HEK293T (cell line): ENCODE data around the gene LSMEM2.

Experiments used
- CTCF ChIA-PET: fragments of 350-600 bp; formaldehyde crosslinking; extraction: SDS; loops from one replicate; lab custom pipeline; 2021; ENCODE audit warnings: antibody characterized with exemption, inconsistent platforms; lab: Yijun Ruan, JAX
- POLR2A ChIA-PET: fragments of 350-600 bp; formaldehyde crosslinking; extraction: SDS; loops from one replicate; lab custom pipeline; 2020; ENCODE audit warnings: antibody characterized with exemption, inconsistent platforms; lab: Yijun Ruan, JAX
- DNase-seq: peaks from one replicate; pipeline ENCODE4 v3.0.0; 2012; ENCODE audit warnings: mixed read lengths; ENCODE audit errors: extremely low spot score
- ARNT ChIP-seq: fragments of 450-650 bp; IDR thresholded peaks from 2 replicates; pipeline ENCODE4 v1.6.1; 2017; ENCODE audit warnings: mild to moderate bottlenecking
- BHLHE40 ChIP-seq: fragments of 450-650 bp; IDR thresholded peaks from 2 replicates; pipeline ENCODE4 v1.6.1; 2016; ENCODE audit warnings: mild to moderate bottlenecking, moderate library complexity, borderline replicate concordance
- CTBP1 ChIP-seq: fragments of 450-650 bp; IDR thresholded peaks from 2 replicates; pipeline ENCODE4 v1.6.1; 2016; ENCODE audit warnings: borderline replicate concordance
- ELF4 ChIP-seq: fragments of 450-650 bp; IDR thresholded peaks from 2 replicates; pipeline ENCODE4 v1.6.1; 2017; ENCODE audit warnings: antibody characterized with exemption
- FOXA1 ChIP-seq: fragments of 450-650 bp; IDR thresholded peaks from 2 replicates; pipeline ENCODE4 v1.6.1; 2016; ENCODE audit warnings: mild to moderate bottlenecking
- FOXK2 ChIP-seq: fragments of 450-650 bp; IDR thresholded peaks from 2 replicates; pipeline ENCODE4 v1.6.1; 2016; ENCODE audit warnings: mild to moderate bottlenecking
- FOXM1 ChIP-seq: fragments of 450-650 bp; IDR thresholded peaks from 2 replicates; pipeline ENCODE4 v1.6.1; 2017; ENCODE audit warnings: mild to moderate bottlenecking, borderline replicate concordance
- HDGF ChIP-seq: fragments of 450-650 bp; IDR thresholded peaks from 2 replicates; pipeline ENCODE4 v1.6.1; 2017; ENCODE audit warnings: antibody characterized with exemption, borderline replicate concordance
- L3MBTL2 ChIP-seq: fragments of 450-650 bp; conservative IDR thresholded peaks from 2 replicates; pipeline ENCODE4 v1.6.1; 2016; ENCODE audit warnings: mild to moderate bottlenecking
- LEF1 ChIP-seq: fragments of 450-650 bp; IDR thresholded peaks from 2 replicates; pipeline ENCODE4 v1.6.1; 2017; ENCODE audit warnings: mild to moderate bottlenecking, borderline replicate concordance
- NFRKB ChIP-seq: fragments of 450-650 bp; IDR thresholded peaks from 2 replicates; pipeline ENCODE4 v1.6.1; 2016; ENCODE audit warnings: mild to moderate bottlenecking, moderate library complexity
- PKNOX1 ChIP-seq: fragments of 450-650 bp; IDR thresholded peaks from 2 replicates; pipeline ENCODE4 v1.6.1; 2016
- SP1 ChIP-seq: fragments of 450-650 bp; IDR thresholded peaks from 2 replicates; pipeline ENCODE4 v1.6.1; 2017
- SUZ12 ChIP-seq: fragments of 450-650 bp; IDR thresholded peaks from 2 replicates; pipeline ENCODE4 v1.6.1; 2016; ENCODE audit warnings: mild to moderate bottlenecking
- TARDBP ChIP-seq: fragments of 450-650 bp; IDR thresholded peaks from 2 replicates; pipeline ENCODE4 v1.6.1; 2016
- ZNF384 ChIP-seq: fragments of 450-650 bp; IDR thresholded peaks from 2 replicates; pipeline ENCODE4 v1.6.1; 2016

The LSMEM2 gene

GRCh38 chr3:50326182-50326541 lies 47.3 kb downstream of the LSMEM2 start:
- TF ChIP-seq SUZ12, result no peak
- TF ChIP-seq FOXM1, result no peak
- no peak for TF ChIP-seq FOXK2
- TF ChIP-seq FOXA1, result no peak
- no peak for TF ChIP-seq HDGF
- DNase-seq, result no peak
- ChIA-PET CTCF (no interaction called here), POLR2A (interaction anchor here (1.7 to 2.2 kb wide), 2 partner anchors 11 to 24 kb away, joined by 5 to 14 read pairs; partner anchors contain the start of genes CYB561D2 and NPRL2)

- no peak for DNase-seq
- ChIA-PET CTCF (no interaction called here), POLR2A (interaction anchor here (0.9 to 3.1 kb wide), 16 partner anchors 9 to 133 kb away, joined by 3 to 88 read pairs (median 5); partner anchors contain the start of genes CYB561D2, GNAI2, HYAL3 and IFRD2)
- no peak for TF ChIP-seq PKNOX1
- no peak for TF ChIP-seq SP1
- TF ChIP-seq BHLHE40, result no peak
- TF ChIP-seq FOXK2, result no peak
- TF ChIP-seq ARNT, result no peak
- no peak for TF ChIP-seq ELF4
- no peak for TF ChIP-seq L3MBTL2
- TF ChIP-seq HDGF, result no peak
- TF ChIP-seq SUZ12, result no peak
- TF ChIP-seq CTBP1, result no peak
- TF ChIP-seq LEF1, result no peak
- TF ChIP-seq ZNF384, result no peak
- TF ChIP-seq FOXM1, result no peak
- no peak for TF ChIP-seq NFRKB
- no peak for TF ChIP-seq FOXA1
- no peak for TF ChIP-seq TARDBP
These were observed 48.2 kb downstream of the LSMEM2 start for GRCh38 chr3:50327129-50327528.

GRCh38 chr3:50327943-50328691 lies 49.2 kb downstream of the LSMEM2 start, which contains the start of gene TUSC2:
Gene TUSC2 (minus strand): TSS chr3:50328223. CDS start chr3:50328099, 124 bp downstream.
- ChIA-PET POLR2A (interaction anchor here (0.8 to 3.1 kb wide), 22 partner anchors 9 to 241 kb away, joined by 3 to 88 read pairs (median 4); partner anchors contain the start of genes CYB561D2, GNAI2, HEMK1 and HYAL3), CTCF (interaction anchor here (1.6 kb wide), 1 partner anchor 9 kb away, joined by 10 read pairs; no protein-coding TSS in a partner anchor)
- peak; percentile 95 for DNase-seq
- TF ChIP-seq SUZ12 (no peak), ZNF384 (no peak), PKNOX1 (peak; percentile 76; the same call in 1 of the 2 replicates), BHLHE40 (no peak), ELF4 (peak; percentile 64), ARNT (no peak), FOXM1 (no peak), CTBP1 (no peak)

GRCh38 chr3:50330330-50330729 lies 51.4 kb downstream of the LSMEM2 start:
- no peak for DNase-seq
- CTCF ChIA-PET, result no interaction called here
- POLR2A ChIA-PET, result no interaction called here
- TF ChIP-seq NFRKB (no peak), SP1 (no peak), ARNT (no peak), FOXA1 (no peak), FOXM1 (no peak), PKNOX1 (no peak), FOXK2 (no peak), HDGF (no peak), SUZ12 (no peak), ZNF384 (no peak), CTBP1 (no peak), L3MBTL2 (no peak), BHLHE40 (no peak), TARDBP (no peak), LEF1 (no peak), ELF4 (no peak)

GRCh38 chr3:50331364-50331907 lies 52.5 kb downstream of the LSMEM2 start:
- ChIA-PET POLR2A (interaction anchor here (1.1 kb wide), 1 partner anchor 22 kb away, joined by 5 read pairs; no protein-coding TSS in a partner anchor), CTCF (interaction anchor here (1.0 kb wide), 1 partner anchor 136 kb away, joined by 3 read pairs; no protein-coding TSS in a partner anchor)

GRCh38 chr3:50333744-50334328 lies 54.9 kb downstream of the LSMEM2 start:
- POLR2A ChIA-PET, result no interaction called here
- TF ChIP-seq FOXM1 (no peak), ARNT (no peak), L3MBTL2 (no peak), TARDBP (no peak), ZNF384 (no peak), HDGF (no peak), NFRKB (no peak), FOXA1 (no peak), LEF1 (no peak), SP1 (no peak), CTBP1 (no peak)
- no peak for DNase-seq
- CTCF ChIA-PET, result no interaction called here

More at GRCh38 chr3:50331364-50331907, 52.5 kb downstream of the LSMEM2 start:
- no peak for DNase-seq
- no peak for TF ChIP-seq FOXK2
